Spleen (tissue), 11 donors: ENCODE measurements around the gene SKA3. TPM values are rescaled to one million over a fixed set of nuclear protein-coding genes. Genes with fewer than 3 reads are reported as not detected.

ENCODE experiments used
- DNase-seq: peaks from one replicate; pipeline ENCODE4 v3.0.0-alpha.2; 2020
- H3K27ac ChIP-seq, 8 donors: fragments of 200-600 bp; sonication (generic) in 7 of 8; 1 replicate in 4 of 8; 2 replicates in 4 of 8; pipeline versions ENCODE4 v1.5.0 to v1.8.0; 2016 to 2021; ENCODE audit warnings: inconsistent platforms in 4 of 8, mild to moderate bottlenecking in 4 of 8, moderate library complexity in 1 of 8
- H3K27me3 ChIP-seq, 7 donors: fragments of 200-600 bp; sonication (generic) in 6 of 7; replicated peaks in 1 of 7; 1 replicate in 4 of 7; 2 replicates in 3 of 7; pipeline versions ENCODE4 v1.5.0 to v1.8.0; 2016 to 2021; ENCODE audit warnings: inconsistent platforms in 3 of 7, mild to moderate bottlenecking in 1 of 7
- H3K36me3 ChIP-seq, 6 donors: fragments of 200-600 bp; sonication (generic) in 5 of 6; 1 replicate in 4 of 6; 2 replicates in 2 of 6; pipeline versions ENCODE4 v1.5.0 to v1.8.0; 2016 to 2021; ENCODE audit warnings: inconsistent platforms in 2 of 6
- H3K4me1 ChIP-seq, 6 donors: fragments of 200-600 bp; sonication (generic) in 5 of 6; 1 replicate in 3 of 6; 2 replicates in 3 of 6; pipeline versions ENCODE4 v1.5.0 to v1.8.0; 2016 to 2021; ENCODE audit warnings: inconsistent platforms in 3 of 6
- H3K4me3 ChIP-seq, 8 donors: fragments of 200-600 bp; sonication (generic) in 7 of 8; 1 replicate in 4 of 8; 2 replicates in 4 of 8; pipeline versions ENCODE4 v1.5.0 to v1.8.0; 2016 to 2021; ENCODE audit warnings: inconsistent platforms in 4 of 8, mild to moderate bottlenecking in 4 of 8, moderate library complexity in 2 of 8
- H3K9me3 ChIP-seq, 8 donors: fragments of 200-600 bp; sonication (generic) in 7 of 8; 1 replicate in 4 of 8; 2 replicates in 4 of 8; pipeline versions ENCODE4 v1.5.0 to v1.8.0; 2016 to 2021; ENCODE audit warnings: inconsistent platforms in 4 of 8
- POLR2A ChIP-seq, 3 donors: fragments of 450-650 bp; IDR thresholded peaks; one replicate each; pipeline ENCODE4 v1.5.1; 2017; ENCODE audit warnings: antibody characterized with exemption in 3 of 3, mild to moderate bottlenecking in 1 of 3
- POLR2AphosphoS5 ChIP-seq, 3 donors: sonication (generic); formaldehyde crosslinking; IDR thresholded peaks; one replicate each; pipeline ENCODE4 v1.5.1; 2017; ENCODE audit warnings: antibody characterized with exemption in 3 of 3
- WGBS, 5 donors: extraction: QIAGEN DNeasy Blood & Tissue Kit in 3 of 5; methylation state at CpG; one replicate each; pipeline versions ENCODE4 v1.1.5 to v1.1.7; 2013 to 2018; 5-methylcytosine and 5-hydroxymethylcytosine counted together
- intact Hi-C: fragments of 100-400 bp; cut with DNase I; formaldehyde crosslinking; loops from one replicate; pipeline ENCODE4 v1.15.0; 2023; ENCODE audit warnings: low total_unique reads
- polyA plus RNA-seq, 3 donors: library from polyadenylated mRNA; stranded (reverse); fragments of 200-250 nt; gene quantifications; one replicate each; pipeline ENCODE4 v1.2.1, GENCODE V29; 2013
- total RNA-seq, 7 donors: library from RNA; depleted of rRNA in 3 of 7; stranded (reverse); fragments of >200 nt in 3 of 7; fragmentation: NEBNext Ultra II Directional in 4 of 7; extraction: Animal tissue kit (Norgen Biotek cat#: 25700) in 4 of 7; gene quantifications; one replicate each; pipeline versions ENCODE4 v1.1.0 to v1.2.1, GENCODE V29; 2016 to 2021
- TF ChIP-seq, protein P1 (sequence below), 11 experiments: fragments of 200-600 bp in 7 of 11; fragments of 450-650 bp in 4 of 11; sonication (generic) in 4 of 11; IDR thresholded peaks in 8 of 11; conservative IDR thresholded peaks in 3 of 11; 1 replicate in 7 of 11; 2 replicates in 4 of 11; pipeline versions ENCODE4 v1.4.0 to v1.8.0; 2016 to 2021; ENCODE audit warnings: antibody characterized with exemption in 11 of 11, inconsistent platforms in 4 of 11, mild to moderate bottlenecking in 1 of 11
- donor health status: healthy with polysubstance abuse.
- donor health status: DM: no; HTN: no; CAD: no; lungs with moderate emphysema.
- donor health status: DM: no; HTN: no; CAD: no.
- donor health status: Bipolar disorder and iron deficiency.
- donor health status: healthy.
- donor health status: DM: no; HTN: no; CAD: no.
- donor health status: DM: yes; HTN: yes; CAD: no.

SKA3 gene
- total and polyA plus RNA-seq, 10 donors: 0.65 to 5.0 (median 2.4) TPM

DNA sequence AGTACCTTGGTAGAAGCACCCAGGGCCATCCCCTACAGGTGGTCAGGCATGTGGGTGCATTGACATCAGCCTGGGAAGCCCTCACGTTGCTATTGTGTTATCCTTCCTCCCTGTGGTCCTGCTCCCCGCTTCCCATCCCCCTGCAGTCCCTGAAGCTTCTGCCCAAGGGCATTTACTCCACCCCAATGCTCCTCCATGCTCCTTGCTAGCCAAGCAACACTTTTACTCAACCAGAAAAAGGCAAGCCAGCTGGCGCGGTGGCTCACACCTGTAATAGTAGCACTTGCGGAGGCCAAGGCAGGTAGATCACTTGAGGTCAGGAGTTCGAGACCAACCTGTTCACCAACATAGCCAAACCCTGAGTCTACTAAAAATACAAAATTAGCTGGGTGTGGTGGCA lies 60.2 kb downstream of the SKA3 start:
- intact Hi-C loops: no loop called here

DNA sequence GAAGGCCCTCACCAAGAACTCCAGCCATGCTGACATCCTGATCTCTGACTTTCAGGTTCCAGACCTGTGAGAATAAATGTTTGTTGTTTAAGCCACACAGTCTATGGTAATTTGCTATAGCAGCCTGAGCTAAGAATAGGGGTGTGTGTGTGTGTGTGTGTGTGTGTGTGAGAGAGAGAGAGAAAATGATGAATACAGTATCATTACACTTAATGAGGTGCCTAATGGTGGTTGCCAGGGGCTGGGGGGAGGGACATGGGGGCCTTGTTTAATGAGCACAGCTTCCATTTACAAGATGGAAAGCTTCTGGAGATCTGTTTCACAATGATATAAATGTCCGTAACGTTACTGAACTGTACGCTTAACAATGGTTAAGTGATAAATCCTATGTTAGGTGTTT lies 61.1 kb downstream of the SKA3 start:
- intact Hi-C loops: no loop called here
- TF ChIP-seq POLR2AphosphoS5 (IDR thresholded peaks at IDR 0.05): no peak
- TF ChIP-seq, protein P1, sequence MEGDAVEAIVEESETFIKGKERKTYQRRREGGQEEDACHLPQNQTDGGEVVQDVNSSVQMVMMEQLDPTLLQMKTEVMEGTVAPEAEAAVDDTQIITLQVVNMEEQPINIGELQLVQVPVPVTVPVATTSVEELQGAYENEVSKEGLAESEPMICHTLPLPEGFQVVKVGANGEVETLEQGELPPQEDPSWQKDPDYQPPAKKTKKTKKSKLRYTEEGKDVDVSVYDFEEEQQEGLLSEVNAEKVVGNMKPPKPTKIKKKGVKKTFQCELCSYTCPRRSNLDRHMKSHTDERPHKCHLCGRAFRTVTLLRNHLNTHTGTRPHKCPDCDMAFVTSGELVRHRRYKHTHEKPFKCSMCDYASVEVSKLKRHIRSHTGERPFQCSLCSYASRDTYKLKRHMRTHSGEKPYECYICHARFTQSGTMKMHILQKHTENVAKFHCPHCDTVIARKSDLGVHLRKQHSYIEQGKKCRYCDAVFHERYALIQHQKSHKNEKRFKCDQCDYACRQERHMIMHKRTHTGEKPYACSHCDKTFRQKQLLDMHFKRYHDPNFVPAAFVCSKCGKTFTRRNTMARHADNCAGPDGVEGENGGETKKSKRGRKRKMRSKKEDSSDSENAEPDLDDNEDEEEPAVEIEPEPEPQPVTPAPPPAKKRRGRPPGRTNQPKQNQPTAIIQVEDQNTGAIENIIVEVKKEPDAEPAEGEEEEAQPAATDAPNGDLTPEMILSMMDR (IDR thresholded peaks at IDR 0.05 in 8 of 11, conservative IDR thresholded peaks at IDR 0.05 in 3 of 11): no peak
- TF ChIP-seq POLR2A (IDR thresholded peaks at IDR 0.05): no peak
- H3K36me3 ChIP-seq: no peaks in the 10 kb centered on the region
- no peak for DNase-seq
- no peaks in the 10 kb centered on the region for H3K9me3 ChIP-seq
- H3K4me1 ChIP-seq: peaks cover 0 to 4% (median 0%) of the 10 kb centered on the region in 6 donors
- H3K4me3 ChIP-seq: no peak overlapping the region
- H3K27me3 ChIP-seq: no peaks in the 10 kb centered on the region
- WGBS, 5 donors: 73 to 95% (median 74%) methylated on average over 3 of the region's 3 CpGs
- no peak overlapping the region for H3K27ac ChIP-seq

More for the DNA sequence above, 60.2 kb downstream of the SKA3 start:
- Histone ChIP-seq H3K4me3 (no peak overlapping the region), H3K36me3 (no peaks in the 10 kb centered on the region), H3K4me1 (no peaks in the 10 kb centered on the region), H3K27me3 (no peaks in the 10 kb centered on the region), H3K27ac (no peak overlapping the region), H3K9me3 (no peaks in the 10 kb centered on the region)
- TF ChIP-seq POLR2AphosphoS5 (IDR thresholded peaks at IDR 0.05) (no peak), POLR2A (IDR thresholded peaks at IDR 0.05) (no peak)
- TF ChIP-seq, protein P1 (IDR thresholded peaks at IDR 0.05 in 8 of 11, conservative IDR thresholded peaks at IDR 0.05 in 3 of 11): no peak
- 84 to 93% (median 89%) methylated on average over 6 of the region's 6 CpGs for WGBS, 5 donors
- DNase-seq: no peak

DNA sequence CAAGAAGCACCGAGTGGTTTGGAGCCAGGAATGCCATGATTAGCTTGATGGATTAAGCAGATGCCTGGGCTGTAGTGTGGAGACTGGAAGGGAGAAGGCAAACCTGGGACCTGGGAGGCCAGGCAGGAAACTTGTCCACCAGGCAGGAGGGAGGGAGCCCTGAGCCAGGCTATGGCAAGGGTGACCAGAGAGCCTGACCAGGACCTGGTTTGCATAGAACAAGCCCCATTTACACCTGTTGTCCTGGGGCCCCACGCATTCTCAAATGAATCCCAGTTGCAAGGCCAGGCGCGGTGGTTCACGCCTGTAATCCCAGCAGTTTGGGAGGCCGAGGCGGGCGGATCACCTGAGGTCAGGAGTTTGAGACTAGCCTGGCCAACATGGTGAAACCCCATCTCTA lies 64.8 kb downstream of the SKA3 start:
- H3K4me3 ChIP-seq: no peak overlapping the region
- 82 to 95% (median 87%) methylated on average over 7 to 8 of the region's 8 CpGs for WGBS, 5 donors
- no peak overlapping the region for H3K27ac ChIP-seq
- no peak for DNase-seq
- no peaks in the 10 kb centered on the region for H3K9me3 ChIP-seq
- peaks cover 0 to 4% (median 0%) of the 10 kb centered on the region in 6 donors for H3K4me1 ChIP-seq
- TF ChIP-seq POLR2AphosphoS5 (IDR thresholded peaks at IDR 0.05) (no peak), POLR2A (IDR thresholded peaks at IDR 0.05) (no peak)
- TF ChIP-seq, protein P1 (IDR thresholded peaks at IDR 0.05 in 8 of 11, conservative IDR thresholded peaks at IDR 0.05 in 3 of 11): no peak
- intact Hi-C loops: loop anchor here (5.0 kb wide), 1 partner anchor 366 kb away; no protein-coding TSS in a partner anchor
- no peaks in the 10 kb centered on the region for H3K27me3 ChIP-seq
- H3K36me3 ChIP-seq: no peaks in the 10 kb centered on the region

DNA sequence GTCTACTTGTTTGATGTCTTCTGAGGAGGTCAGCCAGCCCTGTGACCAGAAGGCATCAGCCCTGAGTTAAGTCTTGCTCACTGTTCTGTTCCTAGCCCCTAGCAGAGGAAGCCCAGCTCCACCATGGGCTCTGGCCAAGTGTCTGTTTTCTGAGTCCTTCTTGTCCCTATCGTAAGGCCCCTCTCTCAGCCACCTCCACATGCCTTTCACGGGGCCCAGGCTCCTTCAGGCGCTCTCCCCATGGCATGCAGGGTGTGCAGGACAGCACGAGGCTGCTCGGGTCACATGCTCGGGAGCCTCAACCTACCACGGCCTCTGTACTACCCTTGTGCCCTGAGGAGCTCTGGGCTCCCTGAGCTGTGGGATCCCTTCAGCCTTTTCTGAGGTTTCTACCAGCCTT lies 67.2 kb downstream of the SKA3 start:
- Histone ChIP-seq H3K27me3 (no peaks in the 10 kb centered on the region), H3K4me1 (peaks cover 0 to 4% (median 0%) of the 10 kb centered on the region in 6 donors), H3K9me3 (peaks cover 0 to 3% (median 0%) of the 10 kb centered on the region in 8 donors), H3K27ac (no peak overlapping the region), H3K36me3 (no peaks in the 10 kb centered on the region), H3K4me3 (no peak overlapping the region)
- intact Hi-C loops: no loop called here
- 89 to 91% (median 90%) methylated on average over 7 of the region's 7 CpGs for WGBS, 5 donors
- no peak for TF ChIP-seq POLR2A (IDR thresholded peaks at IDR 0.05)
- TF ChIP-seq, protein P1 (IDR thresholded peaks at IDR 0.05 in 8 of 11, conservative IDR thresholded peaks at IDR 0.05 in 3 of 11): no peak
- TF ChIP-seq POLR2AphosphoS5 (IDR thresholded peaks at IDR 0.05): no peak
- DNase-seq: no peak
